NCI-H187 (cell line): Measurements from ENCODE around the gene TNRC6B.
"Not testable (repeated sequence)": the region's sequence is repeated elsewhere in the genome, so short reads cannot be mapped to it uniquely, and the experiment has no call there.

Experiments
- DNase-seq, 2 experiments: peaks; one replicate each; lab custom pipeline; 2025; lab: John Stamatoyannopoulos, UW

TNRC6B gene

GRCh38 chr22:40289991-40290459, 112.3 kb downstream of the TNRC6B start:
- DNase-seq = no peak

GRCh38 chr22:40290516-40290915, 112.8 kb downstream of the TNRC6B start:
- no peak for DNase-seq

- no peak for DNase-seq
Observed at GRCh38 chr22:40294696-40295095, 117.0 kb downstream of the TNRC6B start.

DNA sequence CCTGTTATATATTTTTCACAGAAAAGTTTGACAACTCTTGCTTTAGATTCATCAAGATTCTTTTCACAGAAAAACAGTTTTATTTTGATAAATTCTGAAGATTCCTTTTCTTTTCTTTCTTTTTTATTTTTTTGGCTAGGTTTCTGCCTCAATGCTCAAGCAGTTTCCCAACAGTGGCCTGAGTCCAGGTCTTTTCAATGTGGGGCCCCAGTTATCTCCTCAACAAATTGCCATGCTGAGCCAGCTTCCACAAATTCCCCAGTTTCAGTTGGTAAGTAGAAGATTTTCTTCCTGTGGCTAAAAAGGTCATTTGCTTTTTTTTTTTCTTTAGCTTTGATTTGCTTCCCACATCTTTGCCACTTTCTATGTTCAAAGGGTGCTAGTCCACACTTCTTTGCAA, 122.6 kb downstream of the TNRC6B start:
- DNase-seq = no peak

- no peak for DNase-seq
Observed at GRCh38 chr22:40300884-40301672, 123.4 kb downstream of the TNRC6B start.

GRCh38 chr22:40302149-40302548, 124.4 kb downstream of the TNRC6B start:
- DNase-seq = no peak

- DNase-seq = no peak
Observed at GRCh38 chr22:40305625-40306024, 127.9 kb downstream of the TNRC6B start.

GRCh38 chr22:40308999-40309573, 131.4 kb downstream of the TNRC6B start:
- DNase-seq = no peak

DNA sequence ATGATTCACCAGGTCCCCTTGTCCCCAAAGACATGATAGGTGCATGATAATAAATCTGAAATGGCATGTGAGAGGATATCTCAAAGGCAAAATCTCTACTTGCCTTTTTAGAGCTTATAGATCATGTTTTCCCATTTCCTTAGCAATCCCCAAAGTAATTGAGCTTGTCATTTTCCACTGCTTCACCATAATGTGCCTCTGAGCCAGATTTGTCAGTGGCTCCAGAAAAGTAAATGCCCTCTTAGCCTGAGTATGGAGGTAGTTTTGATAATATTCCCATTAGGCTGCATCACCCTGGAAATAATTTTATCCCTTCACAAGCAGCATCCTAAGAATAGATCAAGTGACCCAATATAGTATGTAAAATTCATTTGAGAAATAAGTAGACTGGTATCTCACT, 131.9 kb downstream of the TNRC6B start:
- DNase-seq = no peak

DNA sequence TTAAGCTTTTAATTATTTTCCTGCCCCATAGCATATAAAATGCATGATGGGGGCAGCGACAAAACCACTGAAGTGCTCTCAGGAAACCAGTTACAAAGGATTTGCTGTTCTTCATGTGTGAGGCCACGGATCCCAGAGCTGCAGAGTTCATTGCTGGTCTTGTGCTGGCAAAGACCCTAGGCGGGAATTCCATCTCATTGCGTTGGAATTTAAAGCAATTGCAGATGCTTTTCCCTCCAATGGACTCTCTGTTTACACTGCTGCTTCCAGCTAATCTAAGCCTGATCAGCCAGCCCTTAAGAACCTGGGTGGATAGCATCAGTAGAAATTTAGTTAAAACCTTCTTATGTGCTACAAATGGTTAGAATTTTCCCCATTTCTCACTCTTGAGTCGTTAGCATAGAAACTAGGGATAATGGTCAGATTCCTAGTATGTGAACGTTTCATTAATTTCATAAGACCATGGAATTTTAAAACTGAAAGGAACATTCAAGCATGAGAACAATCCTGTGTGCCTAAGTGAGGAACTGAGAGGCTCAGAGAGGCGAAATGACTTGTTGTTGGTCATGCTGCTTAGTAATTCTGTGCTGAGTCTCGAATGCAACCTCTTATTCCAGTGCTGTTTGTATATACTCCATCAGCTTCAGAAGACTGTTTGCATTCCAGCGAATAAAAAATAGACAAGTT, 132.5 kb downstream of the TNRC6B start:
- no peak for DNase-seq

DNA sequence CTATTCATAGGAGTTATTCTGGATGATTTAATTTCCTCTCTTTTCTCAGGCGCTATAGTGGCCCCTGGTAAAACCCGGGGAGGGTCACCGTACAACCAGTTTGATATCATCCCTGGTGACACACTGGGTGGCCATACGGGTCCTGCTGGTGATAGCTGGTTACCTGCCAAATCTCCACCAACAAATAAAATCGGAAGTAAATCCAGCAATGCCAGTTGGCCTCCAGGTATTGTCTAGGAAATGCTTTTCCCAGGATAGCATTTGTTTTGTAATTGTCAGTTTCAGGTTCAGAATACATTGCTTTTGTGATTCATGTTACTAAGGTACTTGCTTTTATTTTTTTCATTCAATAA, 133.0 kb downstream of the TNRC6B start:
- DNase-seq = no peak

DNA sequence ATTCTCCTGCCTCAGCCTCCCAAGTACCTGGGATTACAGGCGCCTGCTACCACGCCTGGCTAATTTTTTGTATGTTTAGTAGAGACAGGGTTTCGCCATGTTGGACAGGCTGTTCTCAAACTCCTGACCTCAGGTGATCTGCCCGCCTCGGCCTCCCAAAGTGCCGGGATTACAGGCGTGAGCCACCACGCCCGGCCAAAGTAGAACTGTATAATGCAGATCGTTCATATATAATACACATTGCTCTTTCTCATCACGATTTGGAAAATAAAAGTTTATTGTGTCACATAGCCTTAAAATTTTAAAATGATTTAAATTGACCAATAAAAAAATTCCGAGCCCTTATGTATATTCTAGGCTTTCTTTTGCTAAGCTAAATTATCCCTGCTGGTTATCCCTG, 133.9 kb downstream of the TNRC6B start:
- not testable (repeated sequence) for DNase-seq

GRCh38 chr22:40312050-40312449, 134.3 kb downstream of the TNRC6B start:
- no peak for DNase-seq

DNA sequence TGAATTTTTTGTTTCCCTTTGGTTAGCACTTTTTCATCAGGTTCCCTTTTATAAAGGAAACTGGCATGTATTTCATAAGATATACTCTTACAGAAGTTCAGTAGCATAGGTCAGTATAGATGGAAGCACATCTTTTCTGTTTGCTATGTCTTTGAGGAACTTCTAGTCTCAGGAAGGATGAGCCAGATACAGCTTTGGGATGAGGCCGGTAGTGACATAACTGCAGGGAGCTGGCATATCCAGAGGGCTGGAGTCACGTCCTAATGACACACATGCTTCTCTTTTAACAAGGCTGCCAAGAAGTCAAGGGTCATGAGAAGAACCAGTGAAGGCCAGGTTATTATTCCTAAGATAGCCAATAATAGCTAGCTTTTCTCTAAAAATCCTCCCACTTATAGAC, 135.3 kb downstream of the TNRC6B start:
- no peak for DNase-seq

DNA sequence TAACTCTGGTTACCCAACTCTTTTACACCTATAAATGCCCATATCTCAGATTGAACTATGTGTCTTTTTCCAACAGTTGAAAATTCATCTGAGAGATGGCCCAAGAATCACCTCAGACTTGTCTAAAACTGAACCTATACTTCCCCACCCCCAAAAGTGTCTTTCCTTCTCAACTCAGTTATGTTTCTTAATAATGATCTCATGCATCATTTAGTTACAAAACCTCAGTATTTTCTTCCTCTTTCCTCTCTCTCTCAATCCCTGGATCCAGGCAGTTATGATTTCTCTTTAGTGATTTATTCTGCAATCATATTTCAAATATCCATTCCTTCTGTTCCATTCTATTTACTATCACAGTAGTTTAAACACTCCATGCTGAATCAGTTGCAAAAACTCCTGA, 136.3 kb downstream of the TNRC6B start:
- DNase-seq = no peak

DNA sequence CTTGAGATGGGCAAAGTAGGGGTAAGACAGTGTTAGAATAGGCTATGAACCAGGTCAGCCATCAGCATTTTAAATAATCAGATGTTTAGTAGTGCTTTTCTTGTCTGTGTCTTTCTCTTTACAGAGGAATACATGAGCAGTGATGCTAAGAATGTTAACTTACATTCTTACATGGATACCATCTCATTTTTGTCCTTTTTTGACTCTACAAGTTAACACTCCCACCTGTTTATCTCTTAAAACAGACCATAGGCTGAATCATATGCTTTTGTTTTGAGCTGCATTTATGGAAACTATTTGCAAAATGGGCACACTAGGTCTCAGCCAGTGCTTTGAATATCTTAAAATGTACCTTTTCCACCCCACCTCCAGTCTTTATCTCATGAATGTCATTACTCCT, 143.0 kb downstream of the TNRC6B start:
- no peak for DNase-seq

DNA sequence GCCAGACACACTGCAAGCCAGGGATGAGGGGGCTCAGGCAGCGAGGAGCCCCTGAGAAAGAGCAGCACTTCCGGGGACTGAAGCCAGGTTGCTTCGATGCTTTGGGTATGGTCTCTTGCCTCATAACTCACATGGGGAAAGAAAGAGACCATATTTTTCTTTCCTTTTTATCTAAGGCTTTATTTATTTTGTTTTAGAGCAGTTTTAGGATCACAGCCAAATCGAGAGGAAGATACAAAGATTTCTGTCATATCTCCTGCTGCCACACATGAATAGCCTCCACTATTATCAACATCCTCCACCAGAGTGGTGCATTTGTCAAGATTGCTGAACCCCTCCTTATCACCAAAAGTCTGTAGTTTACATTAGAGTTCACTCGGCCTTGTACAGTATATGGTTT, 144.3 kb downstream of the TNRC6B start:
- no peak for DNase-seq

DNA sequence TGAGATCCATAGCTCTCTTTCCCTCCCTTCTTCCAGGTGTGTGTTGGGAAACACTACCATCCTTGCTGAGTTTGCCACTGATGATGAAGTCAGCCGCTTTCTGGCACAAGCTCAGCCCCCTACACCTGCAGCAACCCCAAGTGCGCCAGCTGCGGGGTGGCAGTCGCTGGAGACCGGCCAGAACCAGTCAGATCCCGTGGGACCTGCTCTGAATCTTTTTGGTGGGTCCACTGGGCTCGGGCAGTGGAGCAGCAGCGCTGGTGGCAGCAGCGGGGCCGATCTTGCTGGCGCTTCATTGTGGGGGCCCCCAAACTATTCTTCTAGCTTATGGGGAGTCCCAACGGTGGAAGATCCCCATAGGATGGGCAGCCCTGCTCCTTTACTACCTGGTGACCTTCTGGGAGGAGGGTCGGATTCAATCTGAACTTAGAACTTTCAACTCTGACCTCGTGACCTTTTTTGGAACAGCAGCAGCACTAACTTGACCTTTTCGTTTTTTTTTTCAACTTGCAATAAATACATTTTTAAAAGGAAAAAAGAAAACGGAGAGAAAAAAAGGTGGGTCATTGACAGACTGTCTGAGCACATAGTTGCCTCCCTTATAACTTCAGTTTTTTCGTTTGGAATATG, 145.2 kb downstream of the TNRC6B start:
- no peak for DNase-seq

GRCh38 chr22:40323681-40324171, 146.0 kb downstream of the TNRC6B start:
- no peak for DNase-seq

DNA sequence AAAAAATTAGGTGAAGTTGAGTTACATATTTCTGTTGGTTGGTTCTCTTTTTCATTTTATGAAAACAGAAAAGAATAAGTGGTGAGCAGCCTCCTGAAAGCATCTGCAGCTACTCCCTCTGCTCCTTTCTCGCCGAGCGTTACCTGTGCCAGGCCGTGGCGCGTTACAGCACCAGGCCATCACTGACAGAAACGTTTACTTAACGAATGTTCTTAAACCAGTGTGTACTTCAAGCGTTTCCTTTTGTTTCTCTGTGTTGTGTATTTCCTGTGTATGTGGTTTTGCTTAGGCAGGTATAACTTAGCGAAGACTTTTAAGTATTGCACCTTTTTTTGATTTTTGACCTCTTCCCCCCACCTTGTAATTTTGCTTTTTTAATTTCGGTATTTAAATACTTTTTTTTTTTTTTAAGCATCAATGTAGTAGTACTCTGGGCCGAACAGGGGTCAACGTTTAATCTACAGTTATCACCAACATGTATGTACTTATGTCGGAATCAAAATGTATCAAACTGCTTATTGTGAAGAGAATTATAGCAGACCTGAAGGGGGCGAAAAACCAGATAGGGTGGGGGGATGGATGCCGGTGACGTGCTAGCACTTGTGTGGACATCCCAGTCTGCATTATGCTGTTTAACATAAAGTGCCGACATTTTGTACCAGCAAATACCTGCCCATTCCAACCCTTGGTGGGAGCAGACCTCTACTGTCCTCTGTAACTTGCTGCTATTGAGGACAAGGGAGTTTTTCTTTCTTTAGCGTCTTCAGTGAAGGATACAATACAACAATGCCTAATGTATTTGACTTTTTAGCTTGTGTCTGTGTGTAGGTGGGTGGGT, 147.0 kb downstream of the TNRC6B start:
- no peak for DNase-seq

DNA sequence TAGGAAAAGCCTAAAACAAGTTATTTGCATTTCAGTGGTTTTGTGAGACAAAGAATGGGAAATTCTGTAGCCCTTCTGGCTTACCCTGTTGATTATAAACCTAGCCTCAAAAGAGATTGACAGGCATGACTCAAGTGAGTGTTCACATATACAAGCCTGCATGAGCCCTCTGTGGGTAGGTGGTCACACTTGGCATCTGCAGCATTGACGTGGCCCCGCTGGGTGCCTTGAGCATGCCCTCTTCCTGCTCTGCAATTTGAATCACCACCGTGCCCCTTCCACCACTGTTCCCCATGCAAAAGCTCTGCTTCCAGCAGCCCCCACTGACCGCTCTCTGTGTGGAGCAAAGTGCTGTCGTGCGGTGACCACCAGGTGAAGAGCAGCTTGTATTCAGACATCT, 147.6 kb downstream of the TNRC6B start:
- DNase-seq = no peak
